T-cell (primary cell): Measurements from ENCODE around the gene DNAH10. TPM values are rescaled to one million over a fixed set of nuclear protein-coding genes. Genes with fewer than 3 reads are reported as not detected.
A peak's percentile ranks its signal among the peaks of the same experiment; 100 is the strongest.

Source experiments
- ATAC-seq, 4 experiments: fragments of 200-7000 bp in 3 of 4; fragments of 150-1000 bp in 1 of 4; cut with Tn5 transposase; replicated peaks in 1 of 4; 1 replicate in 3 of 4; 2 replicates in 1 of 4; pipeline ENCODE4 v1.10.0; 2021; ENCODE audit warnings: moderate library complexity in 3 of 4, mild to moderate bottlenecking in 2 of 4, moderate number of reproducible peaks in 1 of 4
- CTCF ChIA-PET, 2 donors: fragments of 300-600 bp; sonication (Branson Sonifier 250); formaldehyde crosslinking; loops; one replicate each; lab custom pipeline; 2022; ENCODE audit warnings: antibody characterized with exemption in 2 of 2; lab: Charles Lee
- POLR2A ChIA-PET, 2 donors: fragments of 300-600 bp; sonication (Branson Sonifier 250); formaldehyde crosslinking; loops; one replicate each; lab custom pipeline; 2022; ENCODE audit warnings: antibody characterized with exemption in 2 of 2; lab: Charles Lee
- DNase-seq, 35 experiments: peaks; one replicate each; pipeline versions ENCODE4 v3.0.0 to v3.0.0-alpha.2; 2013 to 2023
- H3K27ac ChIP-seq: one replicate; pipeline ENCODE4 v1.5.1; 2013; ENCODE audit warnings: low read length
- H3K27me3 ChIP-seq, 2 experiments: replicated peaks in 1 of 2; 1 replicate in 1 of 2; 2 replicates in 1 of 2; pipeline versions ENCODE4 v1.6.1 to v1.7.0; 2013; ENCODE audit warnings: low read length in 1 of 2, mixed read lengths in 1 of 2; ENCODE audit not compliant: control insufficient read depth in 2 of 2, insufficient read depth in 2 of 2; ENCODE audit errors: extremely low read depth in 1 of 2
- H3K36me3 ChIP-seq, 2 donors: 1 replicate in 1 of 2; 2 replicates in 1 of 2; pipeline versions ENCODE4 v1.6.1 to v1.7.0; 2013; ENCODE audit warnings: low read length in 1 of 2; ENCODE audit not compliant: control insufficient read depth in 2 of 2, insufficient read depth in 1 of 2; ENCODE audit errors: extremely low read depth in 1 of 2
- H3K4me1 ChIP-seq, 2 experiments: 1 replicate in 1 of 2; 2 replicates in 1 of 2; pipeline versions ENCODE4 v1.6.1 to v1.7.0; 2013; ENCODE audit warnings: low read length in 2 of 2, mixed read lengths in 1 of 2; ENCODE audit not compliant: insufficient read depth in 2 of 2, control insufficient read depth in 1 of 2; ENCODE audit errors: extremely low read depth in 1 of 2
- H3K4me3 ChIP-seq, 2 donors: 1 replicate in 1 of 2; 2 replicates in 1 of 2; pipeline versions ENCODE4 v1.5.1 to v1.7.0; 2013; ENCODE audit warnings: mild to moderate bottlenecking in 2 of 2, low read length in 1 of 2, moderate library complexity in 1 of 2; ENCODE audit not compliant: control insufficient read depth in 1 of 2; ENCODE audit errors: extremely low read depth in 1 of 2
- H3K9me3 ChIP-seq: 2 replicates; pipeline ENCODE4 v1.7.0; 2013
- H3K27ac Mint-ChIP-seq, 2 donors: one replicate each; pipeline ENCODE4 v1.8.0; 2020 to 2021; ENCODE audit warnings: mild to moderate bottlenecking in 2 of 2, mixed read lengths in 2 of 2
- H3K27me3 Mint-ChIP-seq, 2 donors: one replicate each; pipeline ENCODE4 v1.8.0; 2021 to 2022; ENCODE audit warnings: mixed read lengths in 2 of 2
- H3K36me3 Mint-ChIP-seq: one replicate; pipeline ENCODE4 v1.8.0; 2021; ENCODE audit warnings: mixed read lengths
- H3K4me1 Mint-ChIP-seq, 3 donors: one replicate each; pipeline ENCODE4 v1.8.0; 2020 to 2022; ENCODE audit warnings: mixed read lengths in 3 of 3, mild to moderate bottlenecking in 1 of 3
- H3K4me3 Mint-ChIP-seq, 3 donors: one replicate each; pipeline ENCODE4 v1.8.0; 2020 to 2022; ENCODE audit warnings: mild to moderate bottlenecking in 3 of 3, mixed read lengths in 3 of 3, moderate library complexity in 3 of 3
- H3K9me3 Mint-ChIP-seq, 3 donors: one replicate each; pipeline ENCODE4 v1.8.0; 2020 to 2022; ENCODE audit warnings: mixed read lengths in 3 of 3
- WGBS: methylation state at CpG from one replicate; pipeline ENCODE4 v1.1.5; 2013; ENCODE audit warnings: missing lambda C conversion rate; ENCODE audit not compliant: insufficient coverage; 5-methylcytosine and 5-hydroxymethylcytosine counted together
- total RNA-seq, 35 experiments: library from RNA in 6 of 35; stranded (reverse) in 6 of 35; fragments of 120-200 nt in 1 of 35; gene quantifications; one replicate each; pipeline versions ENCODE4 v1.2.1 to v1.2.4 and lab custom pipeline; 2013 to 2026

The DNAH10 gene
- total RNA-seq, 5 donors from 2014 or later (not counting 1 experiment from before 2014, with no cell fraction given) = 0.08 to 0.32 (median 0.19) TPM

- Histone ChIP-seq H3K27ac (no peak overlapping the region), H3K9me3 (no peaks in the 10 kb centered on the region), H3K4me3 (no peak overlapping the region), H3K4me1 (peaks cover 0 to 4% of the 10 kb centered on the region in 2 experiments), H3K36me3 (no peaks in the 10 kb centered on the region), H3K27me3 (peaks cover 0 to 35% of the 10 kb centered on the region in 2 experiments)
- DNase-seq = no peak
- 85% methylated on average over 9 of the region's 9 CpGs for WGBS
- CTCF ChIA-PET = interaction anchor here in 1 of 2 donors (0.6 kb wide), 1 partner anchor 1738 kb away, joined by 4 read pairs; no protein-coding TSS in a partner anchor
- no peak for ATAC-seq
- Mint-ChIP-seq H3K27ac (no peak overlapping the region), H3K9me3 (no peaks in the 10 kb centered on the region), H3K4me1 (peaks cover 4 to 8% (median 5%) of the 10 kb centered on the region in 3 donors), H3K27me3 (peaks cover 3 to 27% of the 10 kb centered on the region in 2 donors), H3K36me3 (no peaks in the 10 kb centered on the region), H3K4me3 (no peak overlapping the region)
- POLR2A ChIA-PET = no interaction called here
Measured at GRCh38 chr12:123899368-123899767, 137.3 kb downstream of the DNAH10 start.

DNA sequence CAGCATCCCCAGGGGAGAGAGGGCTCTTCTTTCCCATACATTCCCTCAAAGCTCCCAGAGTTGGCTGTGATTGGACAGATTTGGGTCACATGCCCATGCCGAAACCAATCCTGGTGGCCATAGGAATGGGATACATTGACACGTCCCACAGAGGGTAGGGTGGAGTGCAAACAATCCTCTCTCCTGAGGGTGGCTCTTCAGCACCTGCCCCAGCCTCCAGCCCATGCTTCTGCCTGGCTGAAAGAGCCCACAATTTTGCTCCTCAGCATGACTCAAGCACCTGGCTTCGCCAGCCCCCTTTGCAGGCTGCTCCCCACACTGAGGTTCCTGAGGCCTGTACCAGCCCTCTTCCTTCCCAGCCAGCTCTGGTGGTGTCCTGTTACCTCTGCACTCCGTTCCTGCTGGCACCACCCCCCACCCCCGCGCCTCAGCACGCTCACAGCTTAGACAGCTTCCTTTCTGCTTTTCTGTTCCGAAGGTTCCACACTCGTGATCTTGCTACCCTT lies 138.8 kb downstream of the DNAH10 start:
- H3K4me3 Mint-ChIP-seq = peak overlapping the region in 1 of 3 donors; percentile 31
- POLR2A ChIA-PET = no interaction called here

GRCh38 chr12:123902821-123903220 lies 140.7 kb downstream of the DNAH10 start:
- no peaks in the 10 kb centered on the region for H3K36me3 ChIP-seq
- WGBS = 89% methylated on average over 6 of the region's 13 CpGs
- Mint-ChIP-seq H3K4me1 (peaks cover 9 to 15% (median 11%) of the 10 kb centered on the region in 3 donors), H3K4me3 (no peak overlapping the region), H3K27me3 (peaks cover 0 to 28% of the 10 kb centered on the region in 2 donors), H3K36me3 (no peaks in the 10 kb centered on the region), H3K27ac (no peak overlapping the region), H3K9me3 (no peaks in the 10 kb centered on the region)
- ChIA-PET POLR2A (no interaction called here), CTCF (interaction anchor here in 1 of 2 donors (0.8 kb wide), 1 partner anchor 79 kb away, joined by 4 read pairs; no protein-coding TSS in a partner anchor)
- no peaks in the 10 kb centered on the region for H3K9me3 ChIP-seq
- no peak overlapping the region for H3K27ac ChIP-seq
- H3K27me3 ChIP-seq = peaks cover 0 to 33% of the 10 kb centered on the region in 2 experiments
- no peak for ATAC-seq
- peaks cover 0 to 4% of the 10 kb centered on the region in 2 experiments for H3K4me1 ChIP-seq
- no peak overlapping the region for H3K4me3 ChIP-seq
- no peak for DNase-seq

More for the DNA sequence above, 138.8 kb downstream of the DNAH10 start:
- Mint-ChIP-seq H3K4me1 (peaks cover 9 to 15% (median 11%) of the 10 kb centered on the region in 3 donors), H3K27ac (peak overlapping the region in 1 of 2 donors; percentile 17), H3K27me3 (peaks cover 0 to 28% of the 10 kb centered on the region in 2 donors), H3K36me3 (no peaks in the 10 kb centered on the region), H3K9me3 (no peaks in the 10 kb centered on the region)
- ATAC-seq (peak in 3 of 4 experiments; percentile 37 to 54 (median 48)), DNase-seq (peak in 3 of 35 experiments; percentile 4 to 18 (median 5))
- peaks cover 0 to 33% of the 10 kb centered on the region in 2 experiments for H3K27me3 ChIP-seq
- H3K9me3 ChIP-seq = no peaks in the 10 kb centered on the region
- no peak overlapping the region for H3K27ac ChIP-seq
- H3K36me3 ChIP-seq = no peaks in the 10 kb centered on the region
- WGBS = 16% methylated on average over 8 of the region's 9 CpGs
- peaks cover 0 to 4% of the 10 kb centered on the region in 2 experiments for H3K4me1 ChIP-seq
- CTCF ChIA-PET = interaction anchor here (0.6 to 1.2 kb wide), 2 partner anchors 22 to 106 kb away, joined by 3 read pairs; no protein-coding TSS in a partner anchor
- H3K4me3 ChIP-seq = no peak overlapping the region

DNA sequence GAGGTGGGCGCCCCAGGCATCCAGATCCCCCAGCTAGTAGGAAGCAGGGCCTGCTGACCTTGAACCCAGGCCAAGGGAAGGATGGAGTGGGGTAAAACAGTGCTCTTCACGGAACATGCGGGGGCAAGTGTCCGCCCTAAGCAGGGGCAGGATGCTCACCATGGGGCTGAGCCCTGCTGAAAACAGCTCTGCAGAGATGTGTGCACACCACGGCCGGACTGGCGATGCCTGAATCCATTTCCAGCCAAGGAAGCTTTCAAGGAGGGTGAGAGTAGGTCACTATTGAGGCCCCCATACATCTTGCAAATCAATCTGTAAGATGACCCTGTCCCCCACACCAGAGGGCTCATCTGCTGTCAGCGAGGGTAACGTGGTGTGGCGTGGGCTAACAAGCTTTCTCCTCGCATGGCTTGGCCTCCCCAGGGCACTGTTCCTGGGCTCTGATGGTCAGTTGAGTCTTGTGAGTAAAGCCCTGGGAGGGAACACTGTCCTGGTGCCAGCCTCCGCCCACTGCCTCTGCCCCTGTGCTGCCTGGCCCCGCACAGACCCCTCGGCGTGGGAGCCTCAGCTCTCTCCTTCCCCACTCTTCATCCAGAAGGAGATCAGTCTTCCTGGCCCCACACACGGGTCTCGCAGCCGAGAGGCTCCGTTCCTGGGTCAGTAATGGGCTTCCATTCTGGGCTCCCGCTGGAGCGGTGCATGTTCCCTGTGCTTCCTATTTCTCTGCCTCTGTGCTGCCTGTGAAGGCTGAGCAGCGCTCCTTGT lies 141.4 kb downstream of the DNAH10 start:
- H3K9me3 ChIP-seq = no peaks in the 10 kb centered on the region
- WGBS = 85% methylated on average over 13 of the region's 22 CpGs
- H3K4me1 ChIP-seq = peaks cover 0 to 4% of the 10 kb centered on the region in 2 experiments
- DNase-seq (no peak), ATAC-seq (no peak)
- no peak overlapping the region for H3K27ac Mint-ChIP-seq
- no peaks in the 10 kb centered on the region for H3K36me3 Mint-ChIP-seq
- CTCF ChIA-PET = interaction anchor here in 1 of 2 donors (0.8 to 1.0 kb wide), 2 partner anchors 79 to 1170 kb away, joined by 3 to 4 read pairs; no protein-coding TSS in a partner anchor
- H3K36me3 ChIP-seq = no peaks in the 10 kb centered on the region
- H3K27me3 Mint-ChIP-seq = peaks cover 0 to 28% of the 10 kb centered on the region in 2 donors
- H3K4me3 Mint-ChIP-seq = no peak overlapping the region
- peaks cover 0 to 33% of the 10 kb centered on the region in 2 experiments for H3K27me3 ChIP-seq
- H3K4me1 Mint-ChIP-seq = peaks cover 9 to 15% (median 11%) of the 10 kb centered on the region in 3 donors
- POLR2A ChIA-PET = no interaction called here
- H3K4me3 ChIP-seq = no peak overlapping the region
- H3K27ac ChIP-seq = no peak overlapping the region
- no peaks in the 10 kb centered on the region for H3K9me3 Mint-ChIP-seq

DNA sequence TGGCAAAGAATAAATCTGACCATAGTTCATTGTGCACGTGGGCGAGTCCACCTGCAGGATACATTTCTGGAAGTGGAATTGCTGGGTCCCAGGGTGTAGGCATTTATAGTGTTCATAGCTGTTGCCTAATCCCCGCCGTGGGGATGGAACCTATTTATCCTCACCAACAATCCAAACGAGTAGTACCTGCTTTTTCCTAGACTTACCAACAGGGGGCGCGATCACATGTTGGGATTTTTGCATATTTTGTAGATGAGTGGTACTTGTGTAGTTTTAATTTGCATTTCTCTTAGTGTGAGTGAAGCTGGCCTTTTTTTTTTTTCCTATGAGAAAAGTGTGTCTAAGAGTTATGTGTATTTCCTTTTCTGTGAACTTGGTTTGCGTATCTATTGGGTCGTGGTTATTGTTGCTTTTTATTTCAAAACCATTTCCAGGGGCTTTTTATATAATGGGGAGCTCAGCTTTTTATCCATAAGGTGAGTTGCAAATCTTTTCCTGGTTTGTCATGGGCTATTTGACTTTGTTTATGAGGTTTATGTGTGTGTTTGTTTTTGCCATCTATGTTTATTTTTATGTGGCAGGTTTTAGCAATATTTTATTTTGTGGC lies 143.3 kb downstream of the DNAH10 start:
- ATAC-seq = peak; percentile 39 to 62 (median 52)
- ChIA-PET POLR2A (no interaction called here), CTCF (interaction anchor here (0.6 to 1.6 kb wide), 18 partner anchors 16 to 1857 kb away, joined by 3 to 13 read pairs (median 3); partner anchors contain the start of gene CCDC92 (in 1 of the 2))
- Mint-ChIP-seq H3K4me3 (no peak overlapping the region), H3K27ac (peak overlapping the region in 1 of 2 donors; percentile 17), H3K4me1 (peaks cover 9 to 15% (median 12%) of the 10 kb centered on the region in 3 donors), H3K27me3 (peaks cover 0 to 21% of the 10 kb centered on the region in 2 donors), H3K36me3 (no peaks in the 10 kb centered on the region), H3K9me3 (no peaks in the 10 kb centered on the region)
- Histone ChIP-seq H3K27ac (no peak overlapping the region), H3K27me3 (peaks cover 0 to 24% of the 10 kb centered on the region in 2 experiments), H3K4me1 (peaks cover 0 to 4% of the 10 kb centered on the region in 2 experiments), H3K4me3 (no peak overlapping the region), H3K9me3 (no peaks in the 10 kb centered on the region), H3K36me3 (no peaks in the 10 kb centered on the region)
- WGBS = no CpG with 5 or more reads among the region's 9 CpGs
- DNase-seq = peak; percentile 23 to 85 (median 54)
